Measurements from ENCODE around the gene KCNG2. TPM values are rescaled to one million over a fixed set of nuclear protein-coding genes. Genes with fewer than 3 reads are reported as not detected.

Gene KCNG2
- total RNA-seq, 2 experiments from 2014 or later = not detected

- BruUV-seq (replicated peaks) = no TSS peak
- H3K9me3 ChIP-seq (ENCODE audit: low read length) = no peaks in the 10 kb centered on the region
- H3K4me3 ChIP-seq (ENCODE audit: low read depth, low read length, poor library complexity, severe bottlenecking) = no peak overlapping the region
- H2AFZ ChIP-seq (ENCODE audit: low read length) = no peak overlapping the region
- H3K4me2 ChIP-seq (ENCODE audit: low read length) = no peak overlapping the region
- H3K27ac ChIP-seq (ENCODE audit: low read depth, low read length, poor library complexity, severe bottlenecking) = no peak overlapping the region
- TF ChIP-seq CTCF (conservative IDR thresholded peaks at IDR 0.05; ENCODE audit: low read length) (no peak), EZH2phosphoT487 (IDR thresholded peaks at IDR 0.05; ENCODE audit: borderline replicate concordance, low read depth, low read length) (no peak)
- no peaks in the 10 kb centered on the region for H3K79me2 ChIP-seq (ENCODE audit: insufficient read depth, low read depth, low read length)
- no peaks in the 10 kb centered on the region for H3K36me3 ChIP-seq (ENCODE audit: insufficient read depth, low read length)
- no peak for DNase-seq (ENCODE audit: low spot score)
- no peaks in the 10 kb centered on the region for H3K9me2 ChIP-seq (ENCODE audit: insufficient read depth, low read length)
- intact Hi-C loops (cut with micrococcal nuclease; ENCODE audit: unreplicated experiment) = no loop called here
- no peaks in the 10 kb centered on the region for H4K20me1 ChIP-seq (ENCODE audit: insufficient read depth, low read length)
- POLR2A ChIA-PET = no interaction called here
- H3K4me1 ChIP-seq (ENCODE audit: insufficient read depth, low read length, poor library complexity, severe bottlenecking) = no peaks in the 10 kb centered on the region
- CTCF ChIA-PET (ENCODE audit: unreplicated experiment) = no interaction called here
Measured at GRCh38 chr18:79915161-79916127, 117.7 kb downstream of the KCNG2 start.

GRCh38 chr18:79916128-79916494, 118.4 kb downstream of the KCNG2 start:
- ChIA-PET CTCF (ENCODE audit: unreplicated experiment) (no interaction called here), POLR2A (no interaction called here)
- Histone ChIP-seq H3K9me2 (ENCODE audit: insufficient read depth, low read length) (no peaks in the 10 kb centered on the region), H4K20me1 (ENCODE audit: insufficient read depth, low read length) (no peaks in the 10 kb centered on the region), H3K36me3 (ENCODE audit: insufficient read depth, low read length) (no peaks in the 10 kb centered on the region), H3K4me3 (ENCODE audit: low read depth, low read length, poor library complexity, severe bottlenecking) (no peak overlapping the region), H3K9me3 (ENCODE audit: low read length) (no peaks in the 10 kb centered on the region), H3K27ac (ENCODE audit: low read depth, low read length, poor library complexity, severe bottlenecking) (no peak overlapping the region), H3K4me2 (ENCODE audit: low read length) (no peak overlapping the region), H3K4me1 (ENCODE audit: insufficient read depth, low read length, poor library complexity, severe bottlenecking) (no peaks in the 10 kb centered on the region), H3K79me2 (ENCODE audit: insufficient read depth, low read depth, low read length) (no peaks in the 10 kb centered on the region), H2AFZ (ENCODE audit: low read length) (no peak overlapping the region)
- no peak for DNase-seq (ENCODE audit: low spot score)
- no peak for TF ChIP-seq CTCF (conservative IDR thresholded peaks at IDR 0.05; ENCODE audit: low read length)
- TF ChIP-seq EZH2phosphoT487 (IDR thresholded peaks at IDR 0.05; ENCODE audit: borderline replicate concordance, low read depth, low read length) = no peak
- BruUV-seq (replicated peaks) = no TSS peak
- intact Hi-C loops (cut with micrococcal nuclease; ENCODE audit: unreplicated experiment) = no loop called here

- Histone ChIP-seq H3K4me2 (ENCODE audit: low read length) (no peak overlapping the region), H3K27ac (ENCODE audit: low read depth, low read length, poor library complexity, severe bottlenecking) (no peak overlapping the region), H2AFZ (ENCODE audit: low read length) (no peak overlapping the region), H3K79me2 (ENCODE audit: insufficient read depth, low read depth, low read length) (no peaks in the 10 kb centered on the region), H3K4me1 (ENCODE audit: insufficient read depth, low read length, poor library complexity, severe bottlenecking) (no peaks in the 10 kb centered on the region), H3K4me3 (ENCODE audit: low read depth, low read length, poor library complexity, severe bottlenecking) (no peak overlapping the region), H3K9me3 (ENCODE audit: low read length) (no peaks in the 10 kb centered on the region), H4K20me1 (ENCODE audit: insufficient read depth, low read length) (no peaks in the 10 kb centered on the region), H3K9me2 (ENCODE audit: insufficient read depth, low read length) (no peaks in the 10 kb centered on the region), H3K36me3 (ENCODE audit: insufficient read depth, low read length) (no peaks in the 10 kb centered on the region)
- DNase-seq (ENCODE audit: low spot score) = no peak
- POLR2A ChIA-PET = no interaction called here
- intact Hi-C loops (cut with micrococcal nuclease; ENCODE audit: unreplicated experiment) = no loop called here
- BruUV-seq (replicated peaks) = no TSS peak
- TF ChIP-seq CTCF (conservative IDR thresholded peaks at IDR 0.05; ENCODE audit: low read length) (no peak), EZH2phosphoT487 (IDR thresholded peaks at IDR 0.05; ENCODE audit: borderline replicate concordance, low read depth, low read length) (no peak)
- CTCF ChIA-PET (ENCODE audit: unreplicated experiment) = no interaction called here
Measured at GRCh38 chr18:79916546-79917168, 118.9 kb downstream of the KCNG2 start.

Data from OCI-LY7 (cell line).